Liver (tissue), 3 donors: ENCODE data around the gene KCNQ5.

Experiments used
- CTCF ChIP-seq: fragments of 150-350 bp; IDR thresholded peaks from 2 replicates; pipeline ENCODE4 v1.5.1; 2017; ENCODE audit warnings: improper control_type of control experiment, low read depth, low read length; ENCODE audit not compliant: missing input control
- EGR1 ChIP-seq, 2 donors: IDR thresholded peaks; 2 replicates each; pipeline ENCODE4 v1.6.1; 2016 to 2018; ENCODE audit warnings: antibody characterized with exemption in 2 of 2, low read depth in 2 of 2
- FOXA2 ChIP-seq: IDR thresholded peaks from 2 replicates; pipeline ENCODE4 v1.6.1; 2016; ENCODE audit warnings: antibody characterized with exemption
- GABPA ChIP-seq, 2 donors: IDR thresholded peaks in 1 of 2; conservative IDR thresholded peaks in 1 of 2; 2 replicates each; pipeline ENCODE4 v1.6.1; 2016; ENCODE audit warnings: antibody characterized with exemption in 2 of 2, mild to moderate bottlenecking in 1 of 2, moderate library complexity in 1 of 2
- MAX ChIP-seq: IDR thresholded peaks from 2 replicates; pipeline ENCODE4 v1.6.1; 2016; ENCODE audit warnings: antibody characterized with exemption
- RAD21 ChIP-seq, 2 donors: IDR thresholded peaks; 2 replicates each; pipeline ENCODE4 v1.6.1; 2016; ENCODE audit warnings: antibody characterized with exemption in 2 of 2, mild to moderate bottlenecking in 2 of 2
- YY1 ChIP-seq: IDR thresholded peaks from 2 replicates; pipeline ENCODE4 v1.6.1; 2016; ENCODE audit warnings: antibody characterized with exemption, mild to moderate bottlenecking
- donor health status: healthy.
- donor health status: healthy.

- no peak for TF ChIP-seq CTCF
- no peak for TF ChIP-seq YY1
- no peak for TF ChIP-seq RAD21 (IDR thresholded peaks at IDR 0.05)
- no peak for TF ChIP-seq GABPA (IDR thresholded peaks at IDR 0.05 in 1 of 2, conservative IDR thresholded peaks at IDR 0.05 in 1 of 2)
- no peak for TF ChIP-seq MAX
- no peak for TF ChIP-seq EGR1 (IDR thresholded peaks at IDR 0.05; ENCODE audit: low read depth in 2 of 2)
- TF ChIP-seq FOXA2: no peak
Measured at GRCh38 chr6:73051147-73051546, 429.3 kb downstream of the KCNQ5 start.
